ENCODE results near the gene NRAP.

GRCh38 chr10:113583571-113583970 lies 80.3 kb downstream of the NRAP start:
- no peak for TF ChIP-seq CTCF (conservative IDR thresholded peaks at IDR 0.05)
- no peak for TF ChIP-seq EZH2 (IDR thresholded peaks at IDR 0.05; ENCODE audit: low read depth)
